Inflammatory macrophage treated with lipopolysaccharide for 4 hours (primary cell): ENCODE results near the gene TTC4.
A peak's percentile ranks its signal among the peaks of the same experiment; 100 is the strongest.

ENCODE experiments used
- DNase-seq: peaks from one replicate; pipeline ENCODE4 v3.0.0-alpha.2; 2020

TTC4 gene

DNA sequence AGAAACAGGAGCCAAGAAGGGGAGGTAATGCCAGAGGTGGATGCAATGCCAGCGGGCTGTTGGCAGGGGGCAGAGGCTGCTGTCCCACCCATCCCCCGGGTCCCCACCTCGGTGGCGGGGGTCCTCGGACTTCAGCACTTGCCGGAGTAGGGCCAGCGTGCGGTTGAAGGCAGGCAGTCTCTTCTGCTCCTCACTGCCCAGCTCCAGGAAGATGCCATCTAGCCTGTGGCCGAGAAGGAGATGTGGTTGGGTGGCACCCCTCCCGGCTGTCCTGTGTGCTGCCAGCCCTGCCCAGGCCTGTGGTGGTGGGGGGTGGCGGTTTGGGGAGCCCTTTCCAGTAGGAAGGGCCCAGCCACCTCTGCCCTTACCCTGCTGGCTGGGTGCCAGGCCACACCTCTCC is 71.9 kb downstream of the TTC4 start:
- DNase-seq, result no peak

DNA sequence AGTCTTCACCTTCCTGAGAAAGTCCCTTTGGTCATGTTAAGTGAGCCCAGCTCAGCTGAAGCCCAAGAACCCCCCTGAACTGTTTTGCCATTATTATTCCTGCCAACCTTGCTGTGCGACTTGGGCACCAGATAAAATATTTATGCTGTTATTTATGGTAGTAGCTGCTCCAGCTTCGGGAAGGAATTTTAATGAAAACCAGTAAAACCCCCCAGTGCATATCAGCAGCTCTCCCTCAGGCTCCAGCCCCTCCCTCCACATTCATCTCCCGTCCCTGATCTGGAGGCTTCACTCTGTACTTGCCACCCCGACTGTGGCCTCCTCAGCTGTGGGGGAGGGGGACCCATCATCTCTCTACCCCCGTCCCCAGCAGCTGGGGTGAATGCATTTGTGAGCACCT is 72.8 kb downstream of the TTC4 start:
- DNase-seq, result no peak

DNA sequence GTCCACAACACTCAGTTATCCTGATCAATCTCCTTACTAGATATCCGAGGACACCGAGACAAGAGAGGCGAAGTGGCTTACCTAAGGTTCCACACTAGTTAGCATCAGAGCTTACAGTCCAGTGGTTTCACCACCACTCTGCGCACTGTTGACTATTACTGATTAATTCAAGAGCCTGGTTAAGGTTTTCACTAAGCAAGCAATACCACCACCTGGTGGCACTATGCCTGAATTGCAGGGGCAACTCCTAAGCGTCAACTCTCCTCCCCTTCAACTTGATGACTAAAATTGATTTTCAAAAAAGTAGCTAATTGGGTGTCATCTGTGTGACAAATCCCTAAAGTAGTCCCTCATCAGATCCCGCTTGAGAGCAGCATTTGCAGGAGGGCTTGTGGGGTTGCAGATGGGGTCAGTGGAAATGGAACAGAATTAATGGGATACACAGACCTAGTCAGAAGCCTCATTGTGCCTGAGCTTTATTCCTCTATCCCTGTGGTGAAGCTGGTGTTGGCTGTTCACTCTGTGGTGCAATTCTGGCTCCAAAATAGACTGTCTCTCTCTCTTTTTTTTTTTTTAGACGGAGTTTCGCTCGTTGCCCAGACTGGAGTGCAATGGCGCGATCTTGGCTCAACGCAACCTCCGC is 76.3 kb downstream of the TTC4 start:
- DNase-seq, result peak; percentile 65
